H9 (cell line): ENCODE data around the gene ANKH. TPM values are rescaled to one million over a fixed set of nuclear protein-coding genes. Genes with fewer than 3 reads are reported as not detected.

Experiments used
- DNase-seq: peaks from one replicate; pipeline ENCODE4 v3.0.0-alpha.2; 2017
- H2AFZ ChIP-seq: one replicate; pipeline ENCODE4 v1.6.1; 2013; ENCODE audit warnings: mild to moderate bottlenecking, low read length, control low read depth, moderate library complexity
- H2AK5ac ChIP-seq: 2 replicates; pipeline ENCODE4 v1.6.1; 2013; ENCODE audit warnings: low read length, control low read depth, mixed read lengths; ENCODE audit not compliant: insufficient read length
- H2BK120ac ChIP-seq: one replicate; pipeline ENCODE4 v1.6.1; 2013; ENCODE audit warnings: low read depth, mild to moderate bottlenecking, low read length, control low read depth, inconsistent platforms; ENCODE audit not compliant: poor library complexity, severe bottlenecking
- H2BK12ac ChIP-seq: 2 replicates; pipeline ENCODE4 v1.6.1; 2013; ENCODE audit warnings: low read length, control low read depth, mixed read lengths, low read depth; ENCODE audit not compliant: insufficient read length
- H2BK15ac ChIP-seq: 2 replicates; pipeline ENCODE4 v1.6.1; 2013; ENCODE audit warnings: low read depth, low read length, control low read depth
- H2BK20ac ChIP-seq: one replicate; pipeline ENCODE4 v1.6.1; 2013; ENCODE audit warnings: low read depth, mild to moderate bottlenecking, low read length, control low read depth, inconsistent platforms; ENCODE audit not compliant: poor library complexity, severe bottlenecking
- H2BK5ac ChIP-seq: 2 replicates; pipeline ENCODE4 v1.6.1; 2013; ENCODE audit warnings: low read length, control low read depth, mixed read lengths; ENCODE audit not compliant: insufficient read length
- H3K14ac ChIP-seq: 2 replicates; pipeline ENCODE4 v1.6.1; 2013; ENCODE audit warnings: low read length, control low read depth; ENCODE audit not compliant: insufficient read depth
- H3K18ac ChIP-seq: 2 replicates; pipeline ENCODE4 v1.6.1; 2013; ENCODE audit warnings: low read depth, mild to moderate bottlenecking, mixed read lengths, low read length, control low read depth; ENCODE audit not compliant: insufficient read length
- H3K23ac ChIP-seq: 2 replicates; pipeline ENCODE4 v1.6.1; 2013; ENCODE audit warnings: low read length, control low read depth, mixed read lengths, low read depth; ENCODE audit not compliant: insufficient read length
- H3K23me2 ChIP-seq: 2 replicates; pipeline ENCODE4 v1.6.1; 2013; ENCODE audit warnings: low read depth, mild to moderate bottlenecking, mixed read lengths, low read length, control low read depth; ENCODE audit not compliant: insufficient read length, poor library complexity, severe bottlenecking
- H3K27ac ChIP-seq: 2 replicates; pipeline ENCODE4 v1.5.1; 2013; ENCODE audit warnings: low read length, control low read depth, mixed read lengths, low read depth; ENCODE audit not compliant: insufficient read length
- H3K27me3 ChIP-seq: 2 replicates; pipeline ENCODE4 v1.6.1; 2013; ENCODE audit warnings: low read length, control low read depth, inconsistent platforms; ENCODE audit not compliant: insufficient read depth
- H3K4ac ChIP-seq: 2 replicates; pipeline ENCODE4 v1.6.1; 2013; ENCODE audit warnings: low read depth, mild to moderate bottlenecking, control low read depth, inconsistent platforms, low read length, moderate library complexity
- H3K4me1 ChIP-seq: 2 replicates; pipeline ENCODE4 v1.6.1; 2013; ENCODE audit warnings: low read length, control low read depth, inconsistent platforms; ENCODE audit not compliant: insufficient read depth
- H3K4me2 ChIP-seq: 2 replicates; pipeline ENCODE4 v1.6.1; 2013; ENCODE audit warnings: low read length, control low read depth, mixed read lengths; ENCODE audit not compliant: insufficient read length, insufficient read depth
- H3K56ac ChIP-seq: 2 replicates; pipeline ENCODE4 v1.6.1; 2013; ENCODE audit warnings: low read depth, mild to moderate bottlenecking, mixed read lengths, low read length, control low read depth; ENCODE audit not compliant: insufficient read length
- H3K79me1 ChIP-seq: 2 replicates; pipeline ENCODE4 v1.6.1; 2013; ENCODE audit warnings: low read depth, mild to moderate bottlenecking, moderate library complexity, low read length, control low read depth, inconsistent platforms; ENCODE audit not compliant: insufficient read depth, poor library complexity, severe bottlenecking
- H3K79me2 ChIP-seq: 2 replicates; pipeline ENCODE4 v1.6.1; 2013; ENCODE audit warnings: low read length, control low read depth, inconsistent platforms; ENCODE audit not compliant: insufficient read depth
- H3K9ac ChIP-seq: 2 replicates; pipeline ENCODE4 v1.6.1; 2013; ENCODE audit warnings: low read length, control low read depth, mixed read lengths; ENCODE audit not compliant: insufficient read length; ENCODE audit errors: extremely low read depth
- H3K9me3 ChIP-seq: one replicate; pipeline ENCODE4 v1.6.1; 2013; ENCODE audit warnings: low read depth, low read length, inconsistent platforms; ENCODE audit not compliant: control insufficient read depth
- H3T11ph ChIP-seq: one replicate; pipeline ENCODE4 v1.6.1; 2013; ENCODE audit warnings: mild to moderate bottlenecking, low read length, control low read depth, inconsistent platforms
- H4K20me1 ChIP-seq: one replicate; pipeline ENCODE4 v1.6.1; 2013; ENCODE audit not compliant: control insufficient read depth, insufficient read length, insufficient read depth
- H4K5ac ChIP-seq: 2 replicates; pipeline ENCODE4 v1.6.1; 2013; ENCODE audit warnings: low read depth, mild to moderate bottlenecking, mixed read lengths, low read length, control low read depth; ENCODE audit not compliant: insufficient read length
- H4K8ac ChIP-seq: replicated peaks from 2 replicates; pipeline ENCODE4 v1.6.1; 2013; ENCODE audit warnings: low read length, control low read depth, mixed read lengths, low read depth; ENCODE audit not compliant: insufficient read length
- H4K91ac ChIP-seq: 2 replicates; pipeline ENCODE4 v1.6.1; 2013; ENCODE audit warnings: low read depth, mild to moderate bottlenecking, moderate library complexity, mixed read lengths, low read length, control low read depth; ENCODE audit not compliant: insufficient read length
- H3K27ac Mint-ChIP-seq, 3 experiments: 2 replicates in 2 of 3; 3 replicates in 1 of 3; pipeline ENCODE4 v1.8.0; 2020 to 2021; ENCODE audit warnings: mixed read lengths in 3 of 3, mild to moderate bottlenecking in 1 of 3, moderate library complexity in 1 of 3
- H3K27me3 Mint-ChIP-seq: 2 replicates; pipeline ENCODE4 v1.8.0; 2021; ENCODE audit warnings: low read depth, mild to moderate bottlenecking, moderate library complexity, mixed read lengths
- H3K36me3 Mint-ChIP-seq, 3 experiments: 2 replicates in 2 of 3; 3 replicates in 1 of 3; pipeline ENCODE4 v1.8.0; 2020 to 2021; ENCODE audit warnings: low read depth in 3 of 3, mixed read lengths in 3 of 3; ENCODE audit not compliant: insufficient read depth in 1 of 3
- H3K4me1 Mint-ChIP-seq, 2 experiments: 2 replicates each; pipeline ENCODE4 v1.8.0; 2020; ENCODE audit warnings: mixed read lengths in 2 of 2
- H3K4me3 Mint-ChIP-seq, 2 experiments: 2 replicates in 1 of 2; 3 replicates in 1 of 2; pipeline ENCODE4 v1.8.0; 2020 to 2021; ENCODE audit warnings: mild to moderate bottlenecking in 2 of 2, mixed read lengths in 2 of 2, moderate library complexity in 1 of 2
- H3K9me3 Mint-ChIP-seq, 2 experiments: 2 replicates in 1 of 2; 3 replicates in 1 of 2; pipeline ENCODE4 v1.8.0; 2020; ENCODE audit warnings: mild to moderate bottlenecking in 2 of 2, mixed read lengths in 2 of 2, moderate library complexity in 1 of 2
- CTCF ChIP-seq: fragments of 200-600 bp; sonication (generic); conservative IDR thresholded peaks from 3 replicates; pipeline ENCODE4 v1.8.0; 2021; ENCODE audit warnings: antibody characterized with exemption, mild to moderate bottlenecking
- WGBS: extraction: QIAGEN DNeasy Blood & Tissue Kit; methylation state at CpG from one replicate; pipeline ENCODE4 v1.1.7; 2013; ENCODE audit warnings: missing lambda C conversion rate, low lambda C conversion rate, mixed read lengths; ENCODE audit not compliant: insufficient read length; ENCODE audit errors: extremely low coverage; 5-methylcytosine and 5-hydroxymethylcytosine counted together
- total RNA-seq: library from RNA; stranded (reverse); gene quantifications from 2 replicates; pipeline ENCODE4 v1.2.1, GENCODE V29; 2021

The ANKH gene
- total RNA-seq, 1 experiment from 2014 or later = 9.6 TPM

- Histone ChIP-seq H3K23ac (no peak overlapping the region), H3K18ac (no peak overlapping the region), H4K5ac (no peak overlapping the region), H2BK15ac (no peak overlapping the region), H2BK12ac (no peak overlapping the region), H2AFZ (no peak overlapping the region), H2BK5ac (no peak overlapping the region), H3K4ac (no peak overlapping the region), H3K14ac (no peak overlapping the region), H3T11ph (no peak overlapping the region), H3K79me1 (no peaks in the 10 kb centered on the region), H3K23me2 (no peaks in the 10 kb centered on the region), H2AK5ac (no peak overlapping the region), H4K8ac (no peak overlapping the region), H4K91ac (no peak overlapping the region), H3K27ac (no peak overlapping the region), H3K79me2 (no peaks in the 10 kb centered on the region), H3K27me3 (no peaks in the 10 kb centered on the region), H2BK120ac (no peak overlapping the region), H3K9ac (no peak overlapping the region), H3K4me1 (no peaks in the 10 kb centered on the region), H3K4me2 (no peak overlapping the region), H3K9me3 (no peaks in the 10 kb centered on the region), H4K20me1 (no peaks in the 10 kb centered on the region), H2BK20ac (no peak overlapping the region), H3K56ac (no peak overlapping the region)
- Mint-ChIP-seq H3K4me3 (no peak overlapping the region), H3K9me3 (peaks cover 0 to 4% of the 10 kb centered on the region in 2 experiments; a peak in 1 of 5 replicates), H3K27me3 (peaks cover 14% of the 10 kb centered on the region), H3K36me3 (peaks cover 0 to 4% (median 0%) of the 10 kb centered on the region in 3 experiments; a peak in 2 of 7 replicates), H3K4me1 (0 out of 4 replicates have a peak, but pooled peaks cover 0 to 2% of the 10 kb centered on the region in 2 experiments), H3K27ac (no peak overlapping the region)
- no CpG with 5 or more reads among the region's 1 CpG for WGBS
- TF ChIP-seq CTCF = no peak
- no peak for DNase-seq
Measured at GRCh38 chr5:14880688-14881087, 9.1 kb upstream of the ANKH start.
